Ovary (tissue), 3 donors: ENCODE data around the gene DNMBP.

Source experiments
- POLR2A ChIP-seq: fragments of 450-650 bp; IDR thresholded peaks from one replicate; pipeline ENCODE4 v1.6.1; 2017; ENCODE audit warnings: antibody characterized with exemption, mild to moderate bottlenecking, moderate library complexity
- TF ChIP-seq, protein P1 (sequence below), 3 donors: fragments of 450-650 bp in 2 of 3; fragments of 200-600 bp in 1 of 3; IDR thresholded peaks; one replicate each; pipeline versions ENCODE4 v1.5.1 to v1.8.0; 2016 to 2022; ENCODE audit warnings: antibody characterized with exemption in 3 of 3, mild to moderate bottlenecking in 1 of 3
- donor health status: DM: no; HTN: no; CAD: no.

DNA sequence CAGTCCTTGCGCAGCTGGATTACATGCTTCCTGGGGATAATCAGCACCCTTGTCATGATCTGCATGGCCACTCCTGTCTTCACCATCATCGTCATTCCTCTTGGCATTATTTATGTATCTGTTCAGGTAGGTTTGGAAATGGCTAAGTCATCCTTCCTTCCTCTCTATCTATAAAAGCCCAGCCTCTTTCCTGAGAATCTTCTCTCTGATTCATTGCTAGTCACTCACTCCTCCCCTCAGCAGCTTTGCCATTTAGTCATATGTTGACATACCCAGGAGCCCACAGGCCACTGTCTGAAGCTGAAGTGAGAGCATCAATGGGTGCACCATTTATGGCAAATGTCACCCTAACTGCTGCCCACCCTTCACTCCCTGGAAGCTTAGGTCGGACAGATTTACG is 175.3 kb downstream of the DNMBP start:
- TF ChIP-seq POLR2A, result no peak
- TF ChIP-seq, protein P1, sequence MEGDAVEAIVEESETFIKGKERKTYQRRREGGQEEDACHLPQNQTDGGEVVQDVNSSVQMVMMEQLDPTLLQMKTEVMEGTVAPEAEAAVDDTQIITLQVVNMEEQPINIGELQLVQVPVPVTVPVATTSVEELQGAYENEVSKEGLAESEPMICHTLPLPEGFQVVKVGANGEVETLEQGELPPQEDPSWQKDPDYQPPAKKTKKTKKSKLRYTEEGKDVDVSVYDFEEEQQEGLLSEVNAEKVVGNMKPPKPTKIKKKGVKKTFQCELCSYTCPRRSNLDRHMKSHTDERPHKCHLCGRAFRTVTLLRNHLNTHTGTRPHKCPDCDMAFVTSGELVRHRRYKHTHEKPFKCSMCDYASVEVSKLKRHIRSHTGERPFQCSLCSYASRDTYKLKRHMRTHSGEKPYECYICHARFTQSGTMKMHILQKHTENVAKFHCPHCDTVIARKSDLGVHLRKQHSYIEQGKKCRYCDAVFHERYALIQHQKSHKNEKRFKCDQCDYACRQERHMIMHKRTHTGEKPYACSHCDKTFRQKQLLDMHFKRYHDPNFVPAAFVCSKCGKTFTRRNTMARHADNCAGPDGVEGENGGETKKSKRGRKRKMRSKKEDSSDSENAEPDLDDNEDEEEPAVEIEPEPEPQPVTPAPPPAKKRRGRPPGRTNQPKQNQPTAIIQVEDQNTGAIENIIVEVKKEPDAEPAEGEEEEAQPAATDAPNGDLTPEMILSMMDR (IDR thresholded peaks at IDR 0.05), result no peak
